22Rv1 (cell line): ENCODE measurements around the gene BHLHE40.

Experiments used
- H3K27ac ChIP-seq: fragments of 450-650 bp; 2 replicates; pipeline ENCODE4 v1.5.1; 2017
- CTCF ChIP-seq: fragments of 450-650 bp; IDR thresholded peaks from 2 replicates; pipeline ENCODE4 v1.5.1; 2017; ENCODE audit warnings: mild to moderate bottlenecking
- ZFX ChIP-seq: fragments of 450-650 bp; IDR thresholded peaks from 2 replicates; pipeline ENCODE4 v1.6.1; 2017; ENCODE audit warnings: antibody characterized with exemption, borderline replicate concordance

The BHLHE40 gene

DNA sequence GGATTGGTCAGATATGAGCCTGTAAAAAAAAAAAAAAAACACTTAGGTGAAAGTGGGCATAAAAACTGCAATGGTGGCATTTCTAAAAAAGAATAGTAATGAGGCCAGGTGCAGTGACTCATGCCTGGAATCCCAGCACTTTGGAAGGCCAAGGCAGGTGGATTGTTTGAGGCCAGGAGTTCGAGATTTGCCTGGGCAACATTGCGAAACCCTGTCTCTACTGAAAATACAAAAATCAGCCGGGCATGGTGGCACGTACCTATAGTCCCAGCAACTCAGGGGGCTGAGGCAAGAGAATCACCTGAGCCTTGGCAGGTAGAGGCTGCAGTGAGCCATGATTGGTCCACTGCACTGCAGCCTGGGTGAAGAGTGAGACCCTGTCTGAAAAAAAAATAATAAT is 38.3 kb upstream of the BHLHE40 start:
- TF ChIP-seq CTCF = no peak
- TF ChIP-seq ZFX = no peak
- H3K27ac ChIP-seq = no peak overlapping the region

- H3K27ac ChIP-seq = no peak overlapping the region
- no peak for TF ChIP-seq ZFX
- TF ChIP-seq CTCF = no peak
Observed at GRCh38 chr3:4943549-4943948, 35.7 kb upstream of the BHLHE40 start.

DNA sequence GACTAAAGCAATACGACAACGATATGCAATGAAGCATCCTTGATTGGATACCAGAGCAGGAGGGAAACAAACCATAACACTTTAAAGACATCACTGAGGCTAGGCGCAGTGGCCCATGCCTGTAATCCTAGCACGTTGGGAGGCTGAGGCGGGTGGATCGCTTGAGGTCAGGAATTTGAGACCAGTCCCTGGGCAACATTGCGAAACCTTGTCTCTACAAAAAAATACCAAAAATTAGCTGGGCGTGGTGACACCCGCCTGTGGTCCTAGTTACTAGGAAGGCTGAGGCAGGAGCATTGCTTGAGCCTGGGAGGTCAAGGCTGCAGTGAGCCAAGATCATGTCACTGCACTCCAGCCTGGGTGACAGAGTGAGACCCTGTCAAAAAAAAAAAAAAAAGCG is 33.9 kb upstream of the BHLHE40 start:
- no peak for TF ChIP-seq ZFX
- no peak for TF ChIP-seq CTCF
- no peak overlapping the region for H3K27ac ChIP-seq

GRCh38 chr3:4947028-4947427 is 32.2 kb upstream of the BHLHE40 start:
- TF ChIP-seq CTCF (no peak), ZFX (no peak)
- no peak overlapping the region for H3K27ac ChIP-seq

- TF ChIP-seq ZFX (no peak), CTCF (no peak)
- H3K27ac ChIP-seq = no peak overlapping the region
Observed at GRCh38 chr3:4948395-4948794, 30.8 kb upstream of the BHLHE40 start.

- no peak overlapping the region for H3K27ac ChIP-seq
Observed at GRCh38 chr3:4949004-4949403, 30.2 kb upstream of the BHLHE40 start.

GRCh38 chr3:4949659-4950058 is 29.6 kb upstream of the BHLHE40 start:
- TF ChIP-seq CTCF (no peak), ZFX (no peak)
- no peak overlapping the region for H3K27ac ChIP-seq

More at GRCh38 chr3:4949004-4949403, 30.2 kb upstream of the BHLHE40 start:
- TF ChIP-seq CTCF (no peak), ZFX (no peak)
